Measurements from ENCODE around the gene ZNF630. TPM values are rescaled to one million over a fixed set of nuclear protein-coding genes. Genes with fewer than 3 reads are reported as not detected.

Gene ZNF630
- total RNA-seq, 1 experiment from 2014 or later = 1.5 TPM

- H3K18ac ChIP-seq (ENCODE audit: insufficient read length, low read depth, low read length) = no peak overlapping the region
- H3K23me2 ChIP-seq (ENCODE audit: insufficient read length, low read depth, low read length, poor library complexity, severe bottlenecking) = no peaks in the 10 kb centered on the region
- H3K4me2 ChIP-seq (ENCODE audit: insufficient read depth, insufficient read length, low read length) = no peak overlapping the region
- no peak overlapping the region for H2AFZ ChIP-seq (ENCODE audit: low read length)
- no peaks in the 10 kb centered on the region for H3K79me2 ChIP-seq (ENCODE audit: insufficient read depth, low read length)
- Mint-ChIP-seq H3K4me1 (peaks cover 0 to 6% of the 10 kb centered on the region in 2 experiments; a peak in 2 of 4 replicates), H3K27ac (peak overlapping the region in 1 of 3 experiments; percentile 11; a peak in 1 of 7 replicates), H3K9me3 (peaks cover 58 to 65% of the 10 kb centered on the region in 2 experiments), H3K36me3 (ENCODE audit: insufficient read depth in 1 of 3, low read depth in 3 of 3) (peaks cover 3 to 5% (median 3%) of the 10 kb centered on the region in 3 experiments; a peak in 5 of 7 replicates), H3K4me3 (no peak overlapping the region), H3K27me3 (ENCODE audit: low read depth) (no peaks in the 10 kb centered on the region; the same call in 1 of the 2 replicates)
- no peak overlapping the region for H2BK20ac ChIP-seq (ENCODE audit: low read depth, low read length, poor library complexity, severe bottlenecking)
- no CpG with 5 or more reads among the region's 8 CpGs for WGBS (ENCODE audit: extremely low coverage, insufficient read length, low lambda C conversion rate)
- no peak overlapping the region for H3K27ac ChIP-seq (ENCODE audit: insufficient read length, low read depth, low read length)
- no peak overlapping the region for H4K91ac ChIP-seq (ENCODE audit: insufficient read length, low read depth, low read length)
- H3K4ac ChIP-seq (ENCODE audit: low read depth, low read length) = no peak overlapping the region
- H3K79me1 ChIP-seq (ENCODE audit: insufficient read depth, low read depth, low read length, poor library complexity, severe bottlenecking) = no peaks in the 10 kb centered on the region
- H2BK12ac ChIP-seq (ENCODE audit: insufficient read length, low read depth, low read length) = no peak overlapping the region
- H3K9me3 ChIP-seq (ENCODE audit: control insufficient read depth, low read depth, low read length) = peaks cover 46% of the 10 kb centered on the region
- no peak overlapping the region for H4K8ac ChIP-seq (replicated peaks; ENCODE audit: insufficient read length, low read depth, low read length)
- no peak for TF ChIP-seq CTCF (conservative IDR thresholded peaks at IDR 0.05)
- no peak overlapping the region for H2BK5ac ChIP-seq (ENCODE audit: insufficient read length, low read length)
- no peak overlapping the region for H2AK5ac ChIP-seq (ENCODE audit: insufficient read length, low read length)
- DNase-seq = no peak
- H3K23ac ChIP-seq (ENCODE audit: insufficient read length, low read depth, low read length) = no peak overlapping the region
- no peak overlapping the region for H3K14ac ChIP-seq (ENCODE audit: insufficient read depth, low read length)
- H3T11ph ChIP-seq (ENCODE audit: low read length) = no peak overlapping the region
- no peak overlapping the region for H4K5ac ChIP-seq (ENCODE audit: insufficient read length, low read depth, low read length)
- no peak overlapping the region for H3K56ac ChIP-seq (ENCODE audit: insufficient read length, low read depth, low read length)
- no peak overlapping the region for H3K9ac ChIP-seq (ENCODE audit: extremely low read depth, insufficient read length, low read length)
- H3K4me1 ChIP-seq (ENCODE audit: insufficient read depth, low read length) = no peaks in the 10 kb centered on the region
- H3K27me3 ChIP-seq (ENCODE audit: insufficient read depth, low read length) = no peaks in the 10 kb centered on the region
- H2BK120ac ChIP-seq (ENCODE audit: low read depth, low read length, poor library complexity, severe bottlenecking) = no peak overlapping the region
- H4K20me1 ChIP-seq (ENCODE audit: control insufficient read depth, insufficient read depth, insufficient read length) = no peaks in the 10 kb centered on the region
- H2BK15ac ChIP-seq (ENCODE audit: low read depth, low read length) = no peak overlapping the region
Observed at GRCh38 chrX:48045410-48046311, 25.8 kb downstream of the ZNF630 start.
